Muscle of back (tissue), 11 donors: ENCODE results near the gene ADAMTS19. TPM values are rescaled to one million over a fixed set of nuclear protein-coding genes. Genes with fewer than 3 reads are reported as not detected.

Experiments used
- DNase-seq, 3 donors: peaks; one replicate each; pipeline versions ENCODE4 v3.0.0 to v3.0.0-alpha.2; 2013
- polyA plus RNA-seq, 10 donors: library from polyadenylated mRNA; unstranded; fragments of 120-200 nt; gene quantifications; one replicate each; pipeline ENCODE4 v1.2.1, GENCODE V29; 2013; ENCODE audit not compliant: insufficient read length in 10 of 10

The ADAMTS19 gene
- polyA plus RNA-seq, 10 donors = 9.0 to 21.9 (median 14.5) TPM

GRCh38 chr5:129763651-129764050 is 303.6 kb downstream of the ADAMTS19 start:
- no peak for DNase-seq

- no peak for DNase-seq
Observed at GRCh38 chr5:129766798-129767197, 306.7 kb downstream of the ADAMTS19 start.

GRCh38 chr5:129767927-129768380 is 307.9 kb downstream of the ADAMTS19 start:
- DNase-seq = peak; percentile 91 to 94 (median 91)

GRCh38 chr5:129768735-129769134 is 308.6 kb downstream of the ADAMTS19 start:
- no peak for DNase-seq

- peak in 1 of 3 donors; percentile 47 for DNase-seq
Observed at GRCh38 chr5:129770024-129770820, 310.1 kb downstream of the ADAMTS19 start.

GRCh38 chr5:129771058-129771838 is 311.1 kb downstream of the ADAMTS19 start:
- peak in 2 of 3 donors; percentile 45 to 75 for DNase-seq

GRCh38 chr5:129773376-129773775 is 313.3 kb downstream of the ADAMTS19 start:
- no peak for DNase-seq

GRCh38 chr5:129781594-129781993 is 321.5 kb downstream of the ADAMTS19 start:
- no peak for DNase-seq
